GM18858 (cell line): ENCODE measurements around the gene ARID3A.

Experiments
- ATAC-seq: cut with Tn5 transposase; IDR thresholded peaks from one replicate; pipeline ENCODE4 v1.9.1; 2021; ENCODE audit not compliant: unreplicated experiment

ARID3A gene

GRCh38 chr19:929203-929890 lies 3.5 kb downstream of the ARID3A start:
- ATAC-seq, result no peak

GRCh38 chr19:929891-930258 lies 4.0 kb downstream of the ARID3A start:
- ATAC-seq, result no peak

DNA sequence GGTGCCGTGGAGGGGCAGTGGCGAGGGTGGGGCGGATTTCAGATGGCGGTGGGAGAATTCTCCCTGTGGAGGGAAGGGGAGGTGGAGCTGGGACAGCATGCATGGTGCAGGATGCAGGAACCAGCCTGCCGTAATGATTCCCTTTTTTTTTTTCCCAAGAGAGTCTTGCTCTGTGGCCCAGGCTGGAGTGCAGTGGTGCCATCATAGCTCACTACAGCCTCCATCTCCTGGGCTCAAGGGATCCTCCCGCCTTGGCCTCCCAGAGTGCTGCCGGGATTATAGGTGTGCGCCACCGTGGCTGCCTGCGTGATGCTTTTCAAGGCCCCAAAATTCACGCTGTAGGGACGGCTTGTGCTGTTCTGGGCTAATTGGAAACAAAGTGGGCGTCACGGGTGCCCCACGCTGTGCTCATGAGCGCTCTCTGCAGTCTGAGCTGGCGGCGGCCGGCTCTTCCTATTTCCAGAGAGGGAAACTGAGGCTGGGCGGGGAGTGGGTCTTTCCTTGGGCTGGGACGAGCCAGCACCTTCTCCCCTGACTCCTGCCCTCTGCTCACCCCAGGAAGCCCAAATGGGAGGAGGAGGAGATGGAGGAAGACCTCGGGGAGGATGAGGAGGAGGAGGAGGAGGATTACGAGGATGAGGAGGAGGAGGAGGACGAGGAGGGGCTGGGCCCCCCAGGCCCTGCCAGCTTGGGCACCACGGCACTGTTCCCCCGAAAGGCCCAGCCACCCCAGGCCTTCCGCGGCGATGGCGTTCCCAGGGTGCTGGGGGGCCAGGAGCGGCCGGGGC lies 6.2 kb downstream of the ARID3A start:
- no peak for ATAC-seq

GRCh38 chr19:932648-933552 lies 7.1 kb downstream of the ARID3A start:
- no peak for ATAC-seq

- no peak for ATAC-seq
These were observed 7.7 kb downstream of the ARID3A start for GRCh38 chr19:933553-933882.

- ATAC-seq, result no peak
These were observed 8.5 kb downstream of the ARID3A start for GRCh38 chr19:934197-934840.

DNA sequence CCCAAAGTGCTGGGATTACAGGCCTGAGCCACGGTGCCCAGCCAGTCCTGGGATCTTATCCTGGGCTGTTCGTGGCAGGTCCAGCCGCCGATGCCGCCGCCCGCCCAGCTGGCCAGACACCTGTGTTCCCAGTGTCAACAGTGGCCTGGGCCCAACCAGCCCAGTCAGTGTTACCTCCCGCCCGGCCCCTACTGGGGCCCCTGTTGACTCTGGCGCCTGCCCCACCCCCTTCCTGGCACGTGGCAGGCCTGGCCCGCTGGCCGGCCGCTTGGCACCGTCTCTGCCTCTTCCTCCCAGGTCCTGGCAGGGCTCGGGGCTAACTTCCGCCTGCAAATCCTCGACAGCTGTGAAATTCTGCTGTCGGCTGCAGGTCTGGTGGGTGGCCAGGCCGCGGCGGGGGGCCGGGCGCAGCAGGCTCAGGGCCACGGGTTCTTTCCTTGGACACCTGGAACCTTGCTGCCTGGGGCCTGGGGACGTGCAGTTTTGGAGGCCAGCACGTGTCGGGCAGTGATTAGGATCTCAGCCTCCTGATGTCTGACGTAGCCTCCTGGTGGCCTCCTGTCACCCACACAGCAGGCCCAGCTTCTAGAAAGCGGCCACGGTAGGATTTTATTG lies 9.1 kb downstream of the ARID3A start:
- no peak for ATAC-seq

GRCh38 chr19:936175-936546 lies 10.3 kb downstream of the ARID3A start:
- no peak for ATAC-seq

DNA sequence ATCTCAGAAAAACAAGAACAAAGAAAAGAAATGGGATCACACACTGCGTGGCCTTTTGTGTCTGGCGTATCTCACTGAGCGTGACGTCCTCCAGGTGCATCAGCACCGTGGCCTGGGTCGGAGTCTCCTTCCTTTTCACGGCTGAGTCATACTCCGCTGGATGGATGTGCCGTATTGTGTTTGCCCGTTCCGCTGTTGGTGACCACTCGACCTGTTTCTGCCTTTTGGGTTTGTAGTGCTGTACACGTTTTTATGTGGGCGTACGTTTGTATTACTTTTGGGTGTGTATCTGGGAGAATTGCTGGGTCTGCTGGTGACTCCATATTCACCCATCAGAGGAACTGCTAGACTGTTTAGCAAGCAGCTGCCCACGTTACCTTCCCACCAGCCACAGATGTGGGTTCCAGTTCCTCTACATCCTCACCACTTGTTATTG lies 11.4 kb downstream of the ARID3A start:
- ATAC-seq, result no peak

DNA sequence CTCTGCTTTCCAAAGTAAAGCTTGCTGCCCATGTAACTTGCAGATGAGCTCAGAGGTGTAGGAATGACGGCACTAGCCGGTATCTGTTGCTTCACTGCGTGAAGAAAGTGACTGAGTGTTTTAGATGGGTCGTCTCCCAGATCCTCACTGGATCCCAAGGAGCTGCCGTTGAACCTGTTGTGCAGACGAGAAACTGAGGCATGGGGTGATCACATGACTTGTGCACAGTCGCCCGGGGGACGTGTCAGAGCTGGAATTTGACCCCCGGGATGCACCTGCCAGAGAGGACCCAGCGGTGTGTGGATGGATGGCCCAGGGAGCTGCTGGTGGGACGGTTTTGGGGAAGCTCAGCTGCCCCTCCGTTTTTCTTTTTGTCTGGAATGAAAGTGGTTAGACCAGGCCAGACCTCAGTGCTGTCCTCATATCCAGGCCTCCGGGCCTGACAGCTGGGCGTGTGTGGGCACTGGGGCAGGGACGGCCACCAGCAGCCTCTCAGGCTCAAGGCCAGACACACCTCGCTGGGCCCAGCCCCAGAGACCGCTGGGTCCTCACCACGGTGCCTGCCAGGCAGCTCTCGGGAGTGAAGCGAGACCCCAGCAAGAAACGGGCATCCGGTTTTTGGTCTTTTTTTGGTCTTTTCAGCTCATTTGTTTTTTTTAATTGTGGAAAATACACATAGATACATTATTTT lies 12.5 kb downstream of the ARID3A start:
- no peak for ATAC-seq

GRCh38 chr19:939439-939838 lies 13.6 kb downstream of the ARID3A start:
- no peak for ATAC-seq

DNA sequence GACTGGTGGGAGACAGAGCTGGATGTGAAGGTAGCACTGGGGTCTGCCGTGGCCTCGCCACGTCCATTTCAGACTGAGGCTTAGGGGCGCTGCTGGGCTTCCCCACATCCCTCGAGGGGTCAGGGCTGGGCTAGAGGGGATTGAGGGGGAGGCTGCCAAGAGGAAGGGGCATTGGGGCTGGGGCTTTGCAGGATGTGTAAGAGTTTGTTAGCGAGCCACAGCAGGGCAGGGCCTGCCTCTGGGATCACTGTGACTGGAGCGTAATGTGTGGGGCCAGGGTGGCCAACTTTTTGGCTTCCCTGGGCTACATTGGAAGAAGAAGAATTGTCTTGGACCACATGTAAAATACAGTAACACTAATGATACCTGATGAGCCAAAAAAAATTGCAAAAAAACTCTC lies 14.1 kb downstream of the ARID3A start:
- no peak for ATAC-seq

GRCh38 chr19:940591-941291 lies 14.9 kb downstream of the ARID3A start:
- ATAC-seq, result no peak

GRCh38 chr19:941292-942132 lies 15.7 kb downstream of the ARID3A start:
- ATAC-seq, result no peak

DNA sequence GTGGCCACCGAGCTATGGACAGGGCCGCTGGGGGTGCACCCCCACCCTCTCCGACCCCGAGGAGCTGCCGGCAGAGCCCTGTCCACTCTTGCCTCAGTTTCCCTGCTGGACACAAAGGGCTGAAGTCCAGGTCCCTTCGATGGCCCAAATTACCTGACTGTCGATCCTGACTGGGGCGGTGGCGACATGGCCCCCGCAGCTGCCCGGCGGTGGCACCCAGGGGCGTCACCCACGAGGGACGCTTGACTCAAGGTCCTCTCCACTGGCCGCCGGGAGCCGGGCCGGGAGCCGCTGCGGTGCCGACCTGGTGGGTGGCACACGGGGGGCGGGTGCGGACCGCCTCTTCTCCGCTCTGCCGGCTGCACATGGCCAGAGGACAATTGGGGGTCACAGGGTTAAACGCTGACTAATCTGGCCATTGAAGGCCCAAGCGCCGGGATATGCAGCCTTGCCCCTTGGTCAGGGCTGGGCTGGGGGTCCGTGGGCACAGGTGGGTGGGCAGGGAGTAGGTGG lies 16.4 kb downstream of the ARID3A start:
- no peak for ATAC-seq

- ATAC-seq, result no peak
These were observed 17.8 kb downstream of the ARID3A start for GRCh38 chr19:943551-944170.

DNA sequence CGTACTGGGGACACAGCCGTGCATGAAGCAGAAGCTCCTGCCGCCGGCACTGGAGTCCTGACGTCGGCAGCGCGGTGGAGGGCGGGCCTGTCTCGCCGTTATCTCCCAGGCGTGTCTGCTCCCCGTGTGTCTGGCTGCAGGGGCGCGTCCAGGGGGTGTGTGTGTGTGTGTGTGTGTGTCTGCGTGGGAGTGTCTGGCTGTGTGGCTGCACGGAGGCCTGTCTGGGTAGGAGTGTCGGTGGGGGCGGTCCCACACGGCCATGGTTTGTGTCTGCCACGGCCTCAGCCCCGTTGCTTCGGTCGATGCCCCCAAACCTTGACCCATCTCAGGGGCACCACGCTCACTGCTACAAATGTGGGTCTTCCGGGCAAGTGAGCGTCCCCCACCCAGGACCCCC lies 18.3 kb downstream of the ARID3A start:
- ATAC-seq, result no peak

DNA sequence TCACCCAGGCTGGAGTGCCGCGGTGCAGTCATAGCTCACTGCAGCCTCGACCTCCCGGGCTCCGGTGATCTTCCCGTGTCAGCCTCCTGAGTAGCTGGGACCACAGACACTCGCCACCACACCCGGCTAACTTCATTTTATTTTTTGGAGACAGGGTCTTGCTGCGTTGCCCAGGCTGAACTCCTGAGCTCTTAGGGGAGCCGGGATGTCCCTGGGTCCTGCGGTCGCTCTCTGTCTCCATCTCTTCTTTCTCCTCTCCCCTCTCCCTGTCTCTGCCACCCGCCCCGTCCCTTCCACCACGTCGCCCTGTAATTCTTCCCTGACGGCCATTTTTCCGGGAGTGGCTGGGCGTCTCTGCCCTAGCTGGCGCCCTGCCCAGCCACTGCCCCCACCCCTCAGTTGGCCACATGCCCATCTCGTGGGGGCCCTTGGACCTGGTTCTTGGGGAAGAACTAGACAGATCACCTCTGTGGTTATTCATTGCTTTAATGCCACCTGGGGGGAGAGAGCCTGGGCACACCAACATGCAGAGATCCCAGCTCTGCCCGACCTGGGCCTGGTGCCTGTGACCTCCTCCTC lies 18.9 kb downstream of the ARID3A start:
- ATAC-seq, result no peak
